ENCODE measurements around the gene PRMT6.
"Not testable (repeated sequence)": the region's sequence is repeated elsewhere in the genome, so short reads cannot be mapped to it uniquely, and the experiment has no call there.

The PRMT6 gene

GRCh38 chr1:107056426-107057196 lies at the start of gene PRMT6:
PRMT6 (plus strand) TSS chr1:107056674; CDS start chr1:107056716, 42 bp downstream.
- no peak for TF ChIP-seq ZNF274 (IDR thresholded peaks at IDR 0.05; ENCODE audit: low read depth, low read length)

DNA sequence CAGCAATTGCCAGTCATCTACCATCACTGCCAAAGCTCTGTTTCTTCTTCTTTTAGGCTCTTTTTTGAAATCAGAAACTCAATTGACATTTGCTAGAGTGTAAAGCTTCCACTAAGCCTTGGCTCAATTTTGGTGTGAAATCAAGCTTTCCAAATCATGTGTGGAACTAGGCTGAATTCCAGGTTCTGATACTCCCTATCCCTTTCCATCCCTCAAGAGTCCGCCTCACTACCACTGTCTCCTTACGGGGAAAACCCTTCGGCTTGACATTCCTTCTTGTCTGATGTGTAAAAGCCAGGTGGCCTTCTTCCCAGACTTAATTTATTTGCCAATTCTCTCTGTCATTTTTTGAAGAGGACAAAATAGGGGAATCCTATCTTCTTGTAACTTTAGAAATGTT lies 47.2 kb upstream of the PRMT6 start:
- H3K4me3 ChIP-seq (ENCODE audit: low read length) = no peak overlapping the region
- no peak for TF ChIP-seq ZNF274 (IDR thresholded peaks at IDR 0.05; ENCODE audit: low read depth, low read length)

More at GRCh38 chr1:107056426-107057196, at the start of gene PRMT6:
- H3K4me3 ChIP-seq (ENCODE audit: low read length) = peak within 1 kb of the TSS; percentile 83

GRCh38 chr1:107010582-107010981 lies 45.9 kb upstream of the PRMT6 start:
- TF ChIP-seq ZNF274 (IDR thresholded peaks at IDR 0.05; ENCODE audit: low read depth, low read length) = no peak
- no peak overlapping the region for H3K4me3 ChIP-seq (ENCODE audit: low read length)

DNA sequence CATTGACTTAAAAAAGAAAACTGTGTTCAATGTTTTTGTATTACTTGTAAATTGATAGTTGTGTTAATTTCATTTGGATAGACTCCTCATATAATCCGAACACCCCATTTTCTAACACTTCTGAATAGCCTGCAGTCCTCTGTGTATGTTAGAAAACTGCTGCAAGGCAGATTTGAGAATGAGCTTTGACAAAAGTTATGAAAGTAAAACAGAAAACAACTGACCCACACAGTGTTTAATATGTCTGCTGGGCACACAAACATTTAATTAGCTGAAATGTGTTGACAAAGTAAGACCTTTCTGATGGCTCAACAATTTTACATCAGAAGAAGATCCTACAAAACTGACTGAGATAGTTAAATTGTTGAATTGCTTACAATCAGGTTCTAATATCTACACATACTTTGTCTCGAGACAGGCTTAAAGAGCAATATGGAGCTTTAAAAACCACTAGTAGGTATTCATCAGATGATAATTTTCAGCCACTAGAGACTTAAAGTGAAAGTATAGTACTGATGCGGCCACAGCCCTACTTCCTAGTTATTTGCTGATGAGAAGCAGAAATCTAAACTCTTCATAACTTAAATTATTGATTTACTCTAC lies 40.0 kb upstream of the PRMT6 start:
- no peak for TF ChIP-seq ZNF274 (IDR thresholded peaks at IDR 0.05; ENCODE audit: low read depth, low read length)
- H3K4me3 ChIP-seq (ENCODE audit: low read length) = no peak overlapping the region

DNA sequence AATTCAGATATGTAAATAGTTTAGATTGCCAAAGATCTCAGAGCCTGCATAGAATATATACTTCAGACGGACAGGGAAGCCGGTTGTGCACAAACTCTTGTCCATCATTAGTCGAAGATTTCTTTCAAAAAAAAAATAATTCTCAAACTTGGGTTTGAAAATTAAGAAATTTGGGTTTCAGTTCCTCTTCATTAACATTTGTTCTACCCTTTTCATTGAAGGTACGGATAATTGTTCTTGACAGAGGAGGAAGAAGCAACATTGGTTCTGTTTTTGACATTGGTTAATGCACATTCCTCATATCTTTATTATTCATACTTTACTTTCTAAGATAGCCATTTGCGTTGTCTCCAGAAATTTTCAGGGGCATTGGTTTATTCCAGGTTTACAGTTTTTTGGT lies 38.0 kb upstream of the PRMT6 start:
- TF ChIP-seq ZNF274 (IDR thresholded peaks at IDR 0.05; ENCODE audit: low read depth, low read length) = no peak
- H3K4me3 ChIP-seq (ENCODE audit: low read length) = no peak overlapping the region

GRCh38 chr1:107019166-107019565 lies 37.3 kb upstream of the PRMT6 start:
- no peak overlapping the region for H3K4me3 ChIP-seq (ENCODE audit: low read length)
- TF ChIP-seq ZNF274 (IDR thresholded peaks at IDR 0.05; ENCODE audit: low read depth, low read length) = no peak

- not testable (repeated sequence) for H3K4me3 ChIP-seq (ENCODE audit: low read length)
Measured at GRCh38 chr1:107038874-107039273, 17.6 kb upstream of the PRMT6 start.

DNA sequence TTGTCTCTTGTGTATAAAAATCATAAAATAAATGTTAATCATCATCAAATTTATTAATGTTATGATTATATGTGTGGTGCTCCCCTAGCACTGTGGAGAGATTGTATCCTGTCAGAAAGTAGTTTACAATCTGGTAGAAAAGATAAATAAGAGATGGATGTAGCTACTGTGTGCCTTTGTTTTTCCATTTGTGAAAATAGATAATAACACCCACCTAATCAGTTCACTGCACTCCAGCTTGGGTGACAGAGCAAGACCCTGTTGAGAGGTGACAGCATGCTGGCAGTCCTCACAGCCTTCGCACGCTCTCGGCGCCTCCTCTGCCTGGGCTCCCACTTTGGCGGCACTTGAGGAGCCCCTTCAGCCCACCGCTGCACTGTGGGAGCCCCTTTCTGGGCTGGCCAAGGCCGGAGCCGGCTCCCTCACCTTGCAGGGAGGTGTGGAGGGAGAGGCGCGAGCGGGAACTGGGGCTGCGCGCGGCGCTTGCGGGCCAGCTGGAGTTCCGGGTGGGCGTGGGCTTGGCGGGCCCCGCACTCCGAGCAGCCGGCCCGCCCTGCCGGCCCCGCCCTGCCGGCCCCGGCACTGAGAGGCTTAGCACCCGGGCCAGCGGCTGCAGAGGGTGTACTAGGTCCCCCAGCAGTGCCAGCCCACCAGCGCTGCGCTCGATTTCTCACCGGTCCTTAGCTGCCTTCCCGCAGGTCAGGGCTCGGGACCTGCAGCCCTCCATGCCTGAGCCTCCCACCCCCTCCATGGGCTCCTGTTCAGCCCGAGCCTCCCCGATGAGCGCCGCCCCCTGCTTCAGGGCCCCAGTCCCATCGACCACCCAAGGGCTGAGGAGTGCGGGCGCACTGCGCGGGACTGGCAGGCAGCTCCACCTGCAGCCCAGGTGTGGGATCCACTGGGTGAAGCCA lies 11.9 kb upstream of the PRMT6 start:
- H3K4me3 ChIP-seq (ENCODE audit: low read length) = not testable (repeated sequence)

DNA sequence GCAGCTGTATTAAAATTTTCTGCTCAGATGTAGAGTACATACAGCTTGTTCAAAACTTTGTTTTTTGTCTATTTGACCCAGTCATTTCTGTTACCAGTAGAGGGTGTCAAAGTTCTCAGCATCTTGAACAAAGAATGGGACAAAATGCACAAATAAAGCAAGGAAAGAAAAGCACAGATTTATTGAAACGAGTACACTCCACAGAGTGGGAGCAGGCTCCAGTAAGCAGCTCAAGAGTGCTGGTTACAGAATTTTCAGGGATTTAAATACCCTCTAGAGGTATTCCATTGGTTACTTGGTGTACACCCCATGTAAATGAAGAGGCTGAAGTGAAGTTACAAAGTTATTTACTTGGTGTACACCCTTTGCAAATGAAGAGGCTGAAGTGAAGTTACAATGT lies 8.9 kb upstream of the PRMT6 start:
- H3K4me3 ChIP-seq (ENCODE audit: low read length) = no peak overlapping the region
- TF ChIP-seq ZNF274 (IDR thresholded peaks at IDR 0.05; ENCODE audit: low read depth, low read length) = no peak

- TF ChIP-seq ZNF274 (IDR thresholded peaks at IDR 0.05; ENCODE audit: low read depth, low read length) = no peak
- no peak overlapping the region for H3K4me3 ChIP-seq (ENCODE audit: low read length)
Measured at GRCh38 chr1:107048241-107048640, 8.2 kb upstream of the PRMT6 start.

DNA sequence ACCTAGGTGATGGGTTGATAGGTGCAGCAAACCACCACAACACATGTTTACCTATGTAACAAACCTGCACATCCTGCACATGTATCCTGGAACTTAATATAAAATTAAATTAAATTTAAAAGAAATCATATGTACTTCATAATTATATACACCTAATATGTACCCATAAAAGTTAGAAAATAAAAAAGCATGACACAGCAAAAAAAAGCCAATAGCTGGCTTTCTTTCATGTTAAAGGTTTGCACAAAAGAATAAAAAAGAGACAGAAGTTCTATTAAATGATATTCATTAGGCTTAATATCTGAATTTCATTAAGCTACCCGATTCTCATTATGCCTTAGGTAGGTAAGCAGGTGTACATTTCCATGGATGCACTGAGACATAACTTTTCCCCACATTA lies 5.2 kb upstream of the PRMT6 start:
- H3K4me3 ChIP-seq (ENCODE audit: low read length) = no peak overlapping the region
- no peak for TF ChIP-seq ZNF274 (IDR thresholded peaks at IDR 0.05; ENCODE audit: low read depth, low read length)

DNA sequence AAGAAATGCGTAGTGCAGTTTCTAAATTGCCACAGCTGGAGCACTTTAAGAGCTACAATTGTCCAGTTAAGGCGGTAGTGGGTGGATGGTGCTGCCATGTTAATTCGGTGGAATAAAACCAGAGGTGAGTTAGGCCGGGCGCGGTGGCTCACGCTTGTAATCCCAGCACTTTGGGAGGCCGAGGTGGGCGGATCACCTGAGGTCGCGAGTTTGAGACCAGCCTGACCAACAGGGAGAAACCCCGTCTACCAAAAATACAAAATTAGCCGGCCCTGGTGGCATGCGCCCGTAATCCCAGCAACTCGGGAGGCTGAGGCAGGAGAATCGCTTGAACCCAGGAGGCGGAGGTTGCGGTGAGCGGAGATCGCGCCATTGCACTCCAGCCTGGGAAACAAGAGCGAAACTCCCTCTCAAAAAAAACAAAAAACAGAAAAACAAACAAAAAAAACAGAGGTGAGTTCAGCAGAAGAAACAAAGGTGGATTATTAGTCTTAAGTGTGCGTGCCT lies 502 bp upstream of the PRMT6 start:
- H3K4me3 ChIP-seq (ENCODE audit: low read length) = peak overlapping the region; percentile 83; the same call in 1 of the 2 replicates

GRCh38 chr1:107057197-107058133 lies 991 bp downstream of the PRMT6 start:
- H3K4me3 ChIP-seq (ENCODE audit: low read length) = peak overlapping the region; percentile 83
- no peak for TF ChIP-seq ZNF274 (IDR thresholded peaks at IDR 0.05; ENCODE audit: low read depth, low read length)

All from GM08714 (cell line).